ENCODE results near the gene GSTCD.

GRCh38 chr4:105808750-105809041 lies 100.1 kb downstream of the GSTCD start:
- no peak for TF ChIP-seq CTCF (IDR thresholded peaks at IDR 0.05; ENCODE audit: poor library complexity)
- TF ChIP-seq EZH2 (IDR thresholded peaks at IDR 0.05; ENCODE audit: borderline replicate concordance), result no peak

Data from hepatocyte (in vitro differentiated cells).